Measurements from ENCODE around the gene SORT1.
"Not testable (repeated sequence)": the region's sequence is repeated elsewhere in the genome, so short reads cannot be mapped to it uniquely, and the experiment has no call there.

SORT1 gene

GRCh38 chr1:109292364-109292763 is 105.4 kb downstream of the SORT1 start:
- no peak for DNase-seq

GRCh38 chr1:109290998-109291397 is 106.7 kb downstream of the SORT1 start:
- no peak for DNase-seq

DNA sequence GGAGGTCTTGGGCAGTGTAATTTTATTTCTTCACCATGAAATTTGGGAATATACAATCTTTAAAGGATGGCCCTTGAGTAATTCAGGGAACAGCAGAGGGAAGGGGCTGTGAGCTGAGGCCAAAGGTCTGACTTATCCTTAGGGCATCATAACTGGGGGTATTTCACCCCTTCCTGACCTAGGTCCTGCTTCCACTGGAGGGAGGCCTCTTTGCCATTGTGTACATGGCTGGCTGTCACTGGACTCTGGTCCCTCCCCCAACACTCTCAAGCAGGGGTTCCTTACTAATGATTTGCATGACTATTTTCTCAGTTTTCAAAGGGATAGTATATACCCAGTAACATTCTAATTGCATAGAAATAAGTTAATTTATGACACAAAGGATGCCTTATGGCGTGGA is 107.6 kb downstream of the SORT1 start:
- DNase-seq = no peak

- not testable (repeated sequence) for DNase-seq
Measured at GRCh38 chr1:109286762-109287161, 111.0 kb downstream of the SORT1 start.

DNA sequence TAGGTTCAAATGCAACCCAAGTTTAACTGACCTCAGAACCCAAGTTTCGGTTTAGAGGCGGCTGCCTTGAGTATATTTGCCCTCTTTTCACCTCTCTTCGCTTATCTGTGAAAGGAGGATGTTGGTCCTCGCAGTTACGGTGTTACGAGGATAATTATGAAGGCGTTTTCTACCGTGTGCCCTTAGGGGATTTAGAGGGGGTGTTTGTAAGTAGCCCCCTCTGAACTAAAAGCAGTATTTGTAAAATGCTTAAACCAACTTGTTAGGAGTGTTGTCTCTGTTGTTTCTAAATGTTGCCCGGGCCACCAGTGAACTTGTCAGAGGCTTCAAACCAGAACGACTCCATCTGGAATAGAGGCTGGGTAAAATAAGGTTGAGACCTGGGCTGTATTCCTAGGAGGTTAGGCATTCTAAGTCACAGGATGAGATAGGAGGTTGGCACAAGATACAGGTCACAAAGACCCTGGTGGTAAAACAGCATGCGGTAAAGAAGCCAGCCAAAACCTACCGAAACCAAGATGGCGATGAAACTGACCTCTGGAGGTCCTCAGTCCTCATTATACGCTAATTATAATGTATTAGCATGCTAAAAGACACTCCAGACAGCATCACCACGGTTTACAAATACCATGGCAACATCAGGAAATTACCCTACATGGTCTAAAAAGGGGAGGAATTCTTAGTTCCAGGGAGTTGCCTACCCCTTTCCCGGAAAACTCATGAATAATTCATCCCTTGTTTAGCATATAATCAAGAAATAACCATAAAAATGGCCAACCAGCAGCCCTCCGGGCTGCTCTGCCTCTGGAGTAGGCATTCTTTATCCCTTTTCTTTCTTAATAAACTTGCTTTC is 113.7 kb downstream of the SORT1 start:
- peak; percentile 42 for DNase-seq

GRCh38 chr1:109282952-109283747 is 114.6 kb downstream of the SORT1 start, which contains the start of gene PSRC1:
TSS of gene PSRC1 (minus strand) at chr1:109283145.
- peak; percentile 97 for DNase-seq

GRCh38 chr1:109282497-109282951 is 115.2 kb downstream of the SORT1 start:
- DNase-seq = peak; percentile 53

DNA sequence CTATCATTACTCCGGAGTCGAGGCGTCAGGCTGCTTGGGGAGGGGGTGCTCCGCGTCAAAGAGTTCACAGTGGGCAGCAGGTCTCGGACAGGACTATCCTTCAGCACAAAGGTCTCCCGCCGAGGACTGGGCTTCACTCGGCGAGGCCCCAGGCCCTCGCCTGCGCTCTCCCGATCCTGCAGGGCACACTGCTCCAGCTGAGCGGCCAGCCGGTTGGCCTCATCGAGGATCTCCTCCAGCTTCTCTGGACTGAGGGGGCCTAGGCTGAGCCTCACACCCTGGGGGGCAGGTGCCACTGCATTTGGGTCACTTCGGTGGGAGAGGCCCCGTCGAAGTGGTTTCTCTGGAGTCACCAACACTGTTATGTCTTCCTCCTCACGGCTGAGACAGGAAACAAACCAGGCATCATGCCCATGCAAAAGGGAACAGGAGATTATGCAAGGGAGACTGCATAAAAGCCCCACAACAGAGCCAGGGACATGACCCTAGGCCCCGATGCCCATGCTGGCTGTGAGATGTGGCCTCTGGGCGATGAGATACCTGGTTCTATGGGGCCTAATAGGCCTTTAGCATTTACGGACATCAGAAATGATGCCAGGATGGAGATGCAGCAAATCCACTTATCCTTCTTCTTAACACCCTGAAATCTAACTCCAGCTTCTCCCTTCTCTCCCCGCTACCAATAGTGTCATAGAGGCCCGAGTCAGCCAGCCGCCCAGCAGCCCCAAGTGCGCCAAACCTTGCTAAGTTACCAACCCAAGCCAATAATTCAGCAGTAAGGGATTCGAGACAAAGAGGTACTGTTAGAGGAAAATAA is 115.8 kb downstream of the SORT1 start:
- no peak for DNase-seq

GRCh38 chr1:109280862-109281261 is 116.9 kb downstream of the SORT1 start:
- DNase-seq = no peak

DNA sequence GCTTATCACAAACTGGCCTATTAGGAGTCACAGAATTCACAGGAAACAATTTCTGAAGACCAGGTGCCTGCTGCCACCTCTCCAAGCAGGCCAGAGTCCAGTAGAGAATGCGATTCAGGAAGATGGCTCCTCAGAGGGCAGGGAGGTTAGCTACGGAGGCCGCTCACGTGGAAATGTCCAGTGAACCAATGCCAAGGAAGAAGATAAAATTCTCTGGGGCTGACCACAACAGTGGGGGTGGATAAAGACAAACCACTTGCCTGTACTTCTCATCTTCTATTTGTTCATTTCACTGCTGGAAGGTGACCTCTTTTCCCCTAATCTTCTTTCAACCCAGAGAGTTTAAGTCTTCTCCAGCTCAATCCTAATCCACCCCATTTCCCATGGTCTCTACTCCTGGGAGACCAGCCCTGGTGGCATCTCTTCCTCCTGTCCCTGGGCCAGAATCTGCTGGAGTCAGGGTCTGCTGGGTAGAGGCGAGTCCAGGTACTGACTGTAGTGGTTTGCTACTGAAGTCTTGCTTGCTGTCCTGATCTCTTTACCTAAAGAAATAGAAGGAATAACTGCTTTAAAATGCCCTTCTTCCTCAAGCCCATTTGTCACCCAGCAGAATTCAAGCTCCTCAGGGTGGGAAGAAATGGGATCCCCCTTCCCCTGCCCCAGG is 118.0 kb downstream of the SORT1 start:
- no peak for DNase-seq

DNA sequence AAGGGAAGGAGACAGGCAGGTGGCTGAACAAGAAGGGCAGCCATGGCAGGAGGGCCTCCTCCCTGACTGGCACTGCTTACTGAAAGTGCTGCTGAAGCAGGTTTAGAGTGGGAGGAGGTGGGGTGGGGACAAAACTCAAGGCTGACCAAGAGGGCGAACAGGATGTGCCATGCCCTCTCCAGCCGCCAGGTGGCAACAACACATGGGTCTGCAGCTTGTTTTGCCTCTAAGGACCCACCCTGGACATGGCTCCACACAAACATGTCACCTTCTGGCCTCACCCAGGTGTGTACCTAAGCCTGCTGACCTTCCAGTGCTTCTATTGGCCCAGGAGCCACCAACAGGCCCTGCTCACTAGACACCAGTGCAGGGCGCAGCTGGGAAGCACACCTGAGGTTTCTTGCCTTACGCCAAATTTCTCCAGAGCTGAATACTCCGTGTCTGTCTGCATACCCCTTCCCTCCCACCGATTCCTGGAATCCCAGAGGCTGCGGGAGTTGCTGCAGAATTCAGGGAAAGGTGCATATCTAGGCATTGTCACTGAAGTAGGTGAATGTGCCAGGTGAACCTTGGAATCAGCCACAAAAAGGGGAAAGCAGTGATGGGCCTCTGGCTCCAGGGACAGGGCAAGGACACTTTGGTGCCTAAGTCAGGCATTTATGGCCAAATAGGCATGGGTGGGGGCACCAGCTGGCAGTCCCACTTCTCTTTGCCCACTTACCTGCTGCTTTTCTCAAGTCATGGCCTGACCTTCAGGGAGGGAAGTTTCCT is 120.1 kb downstream of the SORT1 start:
- DNase-seq = peak; percentile 76

DNA sequence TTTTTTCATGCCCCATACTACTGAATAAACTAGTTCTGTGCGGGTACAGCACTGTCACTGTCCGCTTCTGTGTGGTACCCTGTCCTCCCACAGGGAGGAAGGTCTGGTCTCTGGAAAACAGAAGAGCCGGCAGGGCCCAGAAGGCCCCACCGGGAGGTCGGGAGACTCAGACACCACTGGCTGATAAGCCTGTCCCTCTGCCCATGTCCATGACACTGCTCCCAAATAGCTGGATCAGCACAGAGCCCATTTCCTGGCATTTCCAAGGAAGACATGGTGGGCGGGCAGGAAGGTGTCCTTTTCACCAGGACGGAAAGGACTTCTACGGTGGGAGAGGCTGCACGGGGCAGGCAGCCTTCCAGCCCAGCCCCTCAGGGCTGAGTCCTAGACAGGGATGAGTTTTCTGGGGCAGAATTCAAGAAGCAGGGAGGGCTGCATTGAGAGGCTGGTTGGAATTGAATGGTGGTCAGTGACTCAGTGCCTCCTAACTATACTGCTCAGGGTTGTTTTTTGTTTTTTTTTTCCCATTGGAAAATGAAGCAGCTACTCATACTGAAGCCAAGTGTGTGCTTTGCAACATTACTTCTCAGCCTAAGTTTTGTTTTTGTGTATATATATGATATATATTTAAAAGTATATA is 121.9 kb downstream of the SORT1 start:
- no peak for DNase-seq

- peak; percentile 67 for DNase-seq
Measured at GRCh38 chr1:109274533-109275476, 122.9 kb downstream of the SORT1 start.

DNA sequence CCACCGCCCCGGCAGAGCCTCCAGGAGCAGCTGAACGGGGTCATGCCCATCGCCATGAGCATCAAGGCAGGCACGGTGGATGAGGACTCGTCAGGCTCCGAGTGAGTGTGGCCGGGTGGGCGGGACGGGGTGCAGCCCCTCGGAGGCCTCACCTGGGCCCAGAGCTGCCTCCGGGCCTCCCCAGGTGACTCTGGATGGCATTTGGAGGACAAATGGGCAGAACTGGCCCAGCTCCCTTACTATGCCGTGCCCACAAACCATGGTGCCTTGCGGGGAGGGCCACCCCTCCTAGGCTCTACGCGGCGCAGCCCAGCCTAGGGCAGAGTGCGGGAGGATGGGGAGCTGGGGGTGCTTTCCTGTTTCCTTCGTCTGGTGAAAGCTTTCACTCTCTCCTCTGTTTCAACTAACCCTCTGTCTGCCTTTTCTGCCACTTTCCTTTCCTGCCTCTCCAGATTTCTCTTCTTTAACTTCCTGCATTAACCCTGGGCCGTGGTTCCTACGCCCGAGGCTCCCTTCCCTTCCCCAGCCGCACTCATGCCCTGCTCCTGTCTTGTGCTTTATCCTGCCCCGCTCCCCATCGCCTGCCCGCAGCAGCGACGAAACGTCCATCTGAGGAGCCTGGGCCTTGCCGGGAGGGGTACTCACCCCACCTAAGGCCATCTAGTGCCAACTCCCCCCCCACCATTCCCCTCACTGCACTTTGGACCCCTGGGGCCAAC is 124.0 kb downstream of the SORT1 start:
- no peak for DNase-seq

DNA sequence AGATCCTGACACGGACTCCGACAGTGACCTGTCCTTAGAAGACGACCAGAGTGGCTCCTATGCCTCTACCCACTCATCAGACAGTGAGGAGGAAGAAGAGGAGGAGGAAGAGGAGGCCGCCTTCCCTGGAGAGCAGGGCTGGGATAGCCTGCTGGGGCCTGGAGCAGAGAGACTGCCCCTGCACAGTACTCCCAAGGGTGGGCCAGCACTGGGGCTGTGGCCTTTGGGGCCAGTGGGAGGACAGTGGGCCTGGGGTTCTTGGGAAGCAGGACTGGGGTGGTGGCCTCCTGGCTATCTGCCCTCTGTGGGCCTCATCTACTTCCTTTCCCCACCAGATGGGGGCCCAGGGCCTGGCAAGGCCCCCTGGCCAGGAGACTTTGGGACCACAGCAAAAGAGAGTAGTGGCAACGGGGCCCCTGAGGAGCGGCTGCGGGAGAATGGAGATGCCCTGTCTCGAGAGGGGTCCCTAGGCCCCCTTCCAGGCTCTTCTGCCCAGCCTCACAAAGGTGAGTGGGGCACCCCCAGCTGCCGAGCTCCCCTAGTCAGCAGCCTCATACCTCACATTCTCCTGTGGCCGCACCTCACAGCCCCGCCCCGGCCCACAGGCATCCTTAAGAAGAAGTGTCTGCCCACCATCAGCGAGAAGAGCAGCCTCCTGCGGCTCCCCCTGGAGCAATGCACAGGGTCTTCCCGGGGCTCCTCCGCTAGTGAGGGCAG is 124.7 kb downstream of the SORT1 start:
- DNase-seq = no peak

DNA sequence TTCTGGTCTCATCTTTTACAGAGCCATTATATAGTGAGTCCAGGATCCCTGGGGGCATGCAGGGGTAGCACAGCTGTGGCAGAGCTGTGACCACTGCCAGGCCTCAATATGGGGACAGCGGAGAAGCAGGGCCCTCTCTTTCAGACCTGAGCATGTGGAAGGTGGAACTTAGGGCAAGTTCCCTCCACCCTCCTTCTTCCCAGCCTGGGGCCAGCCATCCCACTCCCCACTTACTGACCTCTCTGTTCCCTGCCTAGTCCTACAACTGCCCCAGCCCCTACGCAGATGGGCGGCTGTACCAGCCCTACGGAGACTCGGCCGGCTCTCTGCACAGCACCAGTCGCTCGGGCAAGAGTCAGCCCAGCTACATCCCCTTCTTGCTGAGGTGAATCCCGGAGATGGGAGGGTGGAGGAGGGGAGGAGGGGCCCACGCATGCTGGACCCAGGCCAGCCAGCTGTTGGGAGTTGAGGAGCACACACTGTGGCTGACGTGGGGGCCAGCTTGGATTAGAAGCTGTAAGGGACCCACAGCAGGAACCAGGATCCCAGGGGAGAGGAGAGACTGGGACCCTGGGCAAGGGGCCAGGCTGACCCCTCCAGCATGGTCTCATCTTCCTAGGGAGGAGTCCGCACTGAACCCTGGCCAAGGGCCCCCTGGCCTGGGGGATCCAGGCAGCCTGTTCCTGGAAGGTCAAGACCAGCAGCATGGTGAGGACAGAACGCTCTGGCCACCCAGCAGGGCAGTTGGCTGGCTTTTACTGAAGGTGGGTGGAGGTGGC is 125.5 kb downstream of the SORT1 start:
- no peak for DNase-seq

GRCh38 chr1:109271458-109271857 is 126.3 kb downstream of the SORT1 start:
- DNase-seq = no peak

Measured in NCI-H146 (cell line).